ENCODE measurements around the gene ENPP7. TPM values are rescaled to one million over a fixed set of nuclear protein-coding genes. Genes with fewer than 3 reads are reported as not detected.

ENPP7 gene, protein sequence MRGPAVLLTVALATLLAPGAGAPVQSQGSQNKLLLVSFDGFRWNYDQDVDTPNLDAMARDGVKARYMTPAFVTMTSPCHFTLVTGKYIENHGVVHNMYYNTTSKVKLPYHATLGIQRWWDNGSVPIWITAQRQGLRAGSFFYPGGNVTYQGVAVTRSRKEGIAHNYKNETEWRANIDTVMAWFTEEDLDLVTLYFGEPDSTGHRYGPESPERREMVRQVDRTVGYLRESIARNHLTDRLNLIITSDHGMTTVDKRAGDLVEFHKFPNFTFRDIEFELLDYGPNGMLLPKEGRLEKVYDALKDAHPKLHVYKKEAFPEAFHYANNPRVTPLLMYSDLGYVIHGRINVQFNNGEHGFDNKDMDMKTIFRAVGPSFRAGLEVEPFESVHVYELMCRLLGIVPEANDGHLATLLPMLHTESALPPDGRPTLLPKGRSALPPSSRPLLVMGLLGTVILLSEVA
- not detected in 2 replicates for total RNA-seq

DNA sequence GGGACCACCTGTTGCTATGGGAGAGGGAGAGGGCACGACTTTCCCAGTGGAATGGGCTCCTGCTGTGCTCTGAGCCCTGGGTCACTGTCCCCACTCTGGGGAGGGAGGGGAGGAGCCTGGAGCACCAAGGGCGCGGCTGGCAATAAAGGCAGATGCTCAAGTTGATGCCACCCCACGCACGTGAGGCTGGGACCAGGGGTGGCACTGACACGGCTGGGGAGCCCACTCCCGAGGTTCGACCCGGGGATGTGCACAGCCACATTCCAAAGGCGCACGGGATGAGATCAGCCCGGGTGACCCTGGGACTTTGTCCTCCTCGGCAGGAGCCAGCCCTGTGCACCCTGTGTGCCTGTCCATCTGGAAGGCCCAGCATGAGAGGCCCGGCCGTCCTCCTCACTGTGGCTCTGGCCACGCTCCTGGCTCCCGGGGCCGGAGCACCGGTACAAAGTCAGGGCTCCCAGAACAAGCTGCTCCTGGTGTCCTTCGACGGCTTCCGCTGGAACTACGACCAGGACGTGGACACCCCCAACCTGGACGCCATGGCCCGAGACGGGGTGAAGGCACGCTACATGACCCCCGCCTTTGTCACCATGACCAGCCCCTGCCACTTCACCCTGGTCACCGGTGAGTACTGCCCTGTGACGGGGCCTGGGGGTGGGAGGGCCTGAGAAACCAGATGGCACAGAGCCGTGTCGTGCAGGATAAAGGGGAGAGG, at the start of gene ENPP7:
Gene ENPP7, plus strand, starts transcription at position 175 of the 715 bp plus-strand sequence. Its CDS starts 197 bp downstream, at position 372.

DNA sequence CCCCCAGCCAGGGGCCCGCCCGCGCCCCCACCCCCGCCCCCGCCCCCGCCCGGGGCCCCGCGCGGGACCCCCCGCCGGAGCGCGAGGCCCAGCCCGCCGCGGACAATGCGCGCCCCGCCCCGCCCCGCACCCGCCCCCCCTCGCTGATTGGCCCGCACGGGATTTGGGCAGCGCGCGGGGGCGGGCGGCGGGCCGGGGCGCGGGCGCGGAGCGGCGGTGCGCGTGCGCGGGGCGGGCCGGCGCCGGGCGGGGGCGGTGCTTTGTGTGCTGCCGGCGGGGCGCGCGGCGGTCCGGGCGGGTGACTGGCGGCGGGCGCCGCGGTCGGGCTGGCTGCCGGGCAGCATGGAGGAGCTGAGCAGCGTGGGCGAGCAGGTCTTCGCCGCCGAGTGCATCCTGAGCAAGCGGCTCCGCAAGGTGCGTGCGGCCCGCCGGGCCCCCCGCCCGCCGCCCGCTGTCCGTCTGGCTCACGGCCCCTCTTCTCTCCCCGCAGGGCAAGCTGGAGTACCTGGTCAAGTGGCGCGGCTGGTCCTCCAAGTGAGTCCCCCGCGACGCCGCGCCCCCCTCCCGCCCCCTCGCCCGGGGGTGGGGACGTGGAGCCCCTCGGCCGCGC, 47.3 kb downstream of the ENPP7 start, which contains the start of gene CBX2:
Gene CBX2, plus strand, starts transcription at position 255 of the 610 bp plus-strand sequence. Its CDS starts 88 bp downstream, at position 343.

Other genes with a start within 250 kb of the ENPP7 start
- gene RBFOX3, start 119.9 kb upstream of the ENPP7 start, total RNA-seq = not detected in 2 replicates
- gene CBX2, start 47.2 kb downstream of the ENPP7 start, total RNA-seq = 0.28 and 0.57 TPM in 2 replicates
- gene CBX8, start 66.1 kb downstream of the ENPP7 start, total RNA-seq = 3.4 and 6.7 TPM in 2 replicates
- gene CBX4, start 108.5 kb downstream of the ENPP7 start, total RNA-seq = 8.4 and 9.8 TPM in 2 replicates